ENCODE measurements around the gene ANKRD49. TPM values are rescaled to one million over a fixed set of nuclear protein-coding genes. Genes with fewer than 3 reads are reported as not detected.

Gene ANKRD49
- 10.4 and 15.8 TPM in 2 replicates for total RNA-seq (2012; rRNA removed)
- polyA plus RNA-seq (2012; rRNA removed) = 6.5 and 7.2 TPM in 2 replicates
- 1.1 TPM in 2 replicates for polyA plus RNA-seq (2012; cell fraction: cytosol; rRNA removed)
- 2.7 and 20.9 TPM in 2 replicates for polyA plus RNA-seq (2012; cell fraction: nucleus; rRNA removed; ENCODE audit: low replicate concordance)
- Bru-seq, nascent RNA = percentile 59 among the genes with signal in this experiment
- BruChase-seq, experiment 1, labeled RNA remaining after a 6-hour chase = percentile 35 among the genes with signal in this experiment
- BruChase-seq, experiment 2, labeled RNA remaining after a 2-hour chase = percentile 58 among the genes with signal in this experiment
- long read RNA-seq, partial matches to known transcripts = 0 of 8 reads
- long read RNA-seq, other reads (novel, unspliced or antisense) = 4 of 8 reads

- H4K8ac ChIP-seq (ENCODE audit: low read depth in 2 of 2, low read length in 2 of 2) = peak within 1 kb of the TSS; percentile 82 to 87
- H2BK5ac ChIP-seq (ENCODE audit: low read depth, low read length, poor library complexity, severe bottlenecking) = peak within 1 kb of the TSS; percentile 52
- H2AFZ ChIP-seq (replicated peaks; ENCODE audit: low read length, poor library complexity) = peak within 1 kb of the TSS; percentile 99
- peak within 1 kb of the TSS; percentile 87 for H3K23ac ChIP-seq (ENCODE audit: low read depth, low read length)
- ChIA-PET POLR2A (ENCODE audit: unreplicated experiment) (interaction anchor here (0.6 kb wide), 1 partner anchor 1744 kb away, joined by 4 read pairs; no protein-coding TSS in a partner anchor), CTCF (interaction anchor here (0.6 kb wide), 1 partner anchor 18 kb away, joined by 3 read pairs; no protein-coding TSS in a partner anchor)
- no peak within 1 kb of the TSS for H2AK5ac ChIP-seq (ENCODE audit: low read depth, low read length)
- no TSS peak for BruUV-seq (replicated peaks)
- no peaks in the 10 kb centered on the region for H3K9me1 ChIP-seq (ENCODE audit: insufficient read depth, low read length)
- DNase-seq = peak; percentile 98
- H3K9me3 ChIP-seq (ENCODE audit: control insufficient read depth, insufficient read depth, low read length) = no peaks in the 10 kb centered on the region
- H3K27me3 ChIP-seq (ENCODE audit: control insufficient read depth, insufficient read depth, low read length) = no peaks in the 10 kb centered on the region
- H3K56ac ChIP-seq (ENCODE audit: extremely low read depth, insufficient read depth, low read length) = peak within 1 kb of the TSS; percentile 89
- H4K5ac ChIP-seq (ENCODE audit: low read depth, low read length) = peak within 1 kb of the TSS; percentile 25
- H2BK20ac ChIP-seq (ENCODE audit: low read depth, low read length) = no peak within 1 kb of the TSS
- peak within 1 kb of the TSS; percentile 74 for H2AK9ac ChIP-seq (replicated peaks; ENCODE audit: low read depth, low read length, poor library complexity)
- H3K36me3 ChIP-seq (ENCODE audit: control insufficient read depth, insufficient read depth, low read length) = peaks cover 7% of the 10 kb centered on the region
- H3K4me2 ChIP-seq (ENCODE audit: low read depth, low read length) = peak within 1 kb of the TSS; percentile 84
- peaks cover 13 to 25% of the 10 kb centered on the region in 2 experiments; a peak in 3 of 4 replicates for H3K79me1 ChIP-seq (ENCODE audit: low read depth in 1 of 2, low read length in 2 of 2)
- no peaks in the 10 kb centered on the region for H3K4me1 ChIP-seq (ENCODE audit: control insufficient read depth, insufficient read depth, low read length)
- H4K91ac ChIP-seq (ENCODE audit: insufficient read depth, low read depth, low read length) = 0 out of 2 replicates have a peak within 1 kb of the TSS, but pooled peaks have one; percentile 38
- no peaks in the 10 kb centered on the region for H4K20me1 ChIP-seq (ENCODE audit: insufficient read depth, low read length)
- no peak within 1 kb of the TSS; the same call in 1 of the 2 replicates for H2BK120ac ChIP-seq (ENCODE audit: low read depth, low read length)
- no peak within 1 kb of the TSS for H2BK15ac ChIP-seq (ENCODE audit: low read depth, low read length)
- H3K27ac ChIP-seq (ENCODE audit: insufficient read depth, low read length) = peak within 1 kb of the TSS; percentile 60
- H3K9ac ChIP-seq (ENCODE audit: low read depth, low read length) = peak within 1 kb of the TSS; percentile 95
- intact Hi-C loops (cut with micrococcal nuclease) = loop anchor here (2.0 to 10.0 kb wide), 4 partner anchors 169 to 573 kb away; no protein-coding TSS in a partner anchor
- WGBS, 2 experiments (ENCODE audit: extremely low coverage in 2 of 2, insufficient read length in 1 of 2) = 0% methylated on average over 30 of the region's 55 CpGs; no CpG with 5 or more reads in 1 of the 2 experiments
- peak within 1 kb of the TSS; percentile 88 for H3K14ac ChIP-seq (replicated peaks; ENCODE audit: low read depth, low read length)
- H3K18ac ChIP-seq (ENCODE audit: low read depth, low read length) = no peak within 1 kb of the TSS
- peak within 1 kb of the TSS; percentile 77 for H3K4me3 ChIP-seq (ENCODE audit: insufficient read depth, low read depth, low read length)
- peak; percentile 100 for ATAC-seq (ENCODE audit: low read depth)
- dilution Hi-C loops (cut with HindIII; ENCODE audit: low sequenced_read_pairs, unreplicated experiment) = no loop called here
- H3K4ac ChIP-seq (ENCODE audit: low read depth, low read length) = peak within 1 kb of the TSS; percentile 84
- in situ Hi-C loops (cut with MboI; ENCODE audit: low sequenced_read_pairs) = no loop called here
- TF ChIP-seq MAZ (IDR thresholded peaks at IDR 0.05; ENCODE audit: borderline replicate concordance, low read depth, low read length) (no peak), SMC3 (IDR thresholded peaks at IDR 0.05; ENCODE audit: low read depth, low read length) (no peak), CHD1 (IDR thresholded peaks at IDR 0.05; ENCODE audit: low read depth, low read length) (no peak), CTCF (conservative IDR thresholded peaks at IDR 0.05; ENCODE audit: low read depth, low read length) (no peak), RCOR1 (IDR thresholded peaks at IDR 0.05; ENCODE audit: insufficient replicate concordance, low read length) (no peak), MAFK (IDR thresholded peaks at IDR 0.05; ENCODE audit: low read depth, low read length) (peak; percentile 15; the same call in 1 of the 2 replicates), NFE2L2 (IDR thresholded peaks at IDR 0.05; ENCODE audit: low read depth, low read length) (no peak), RAD21 (IDR thresholded peaks at IDR 0.05; ENCODE audit: low read length) (no peak), CEBPB (IDR thresholded peaks at IDR 0.05; ENCODE audit: low read depth, low read length) (no peak), ELK1 (IDR thresholded peaks at IDR 0.05; ENCODE audit: borderline replicate concordance, low read depth, low read length) (no peak), POLR2A (IDR thresholded peaks at IDR 0.05; ENCODE audit: low read depth, low read length) (peak; percentile 68; the same call in 1 of the 2 replicates), MXI1 (IDR thresholded peaks at IDR 0.05; ENCODE audit: borderline replicate concordance, low read depth, low read length) (peak; percentile 51; the same call in 1 of the 2 replicates), BHLHE40 (IDR thresholded peaks at IDR 0.05; ENCODE audit: low read depth, low read length) (no peak)
Observed at GRCh38 chr11:94493281-94494125, at the start of gene ANKRD49, which contains the start of gene MRE11. Gene ANKRD49, plus strand, starts transcription at chr11:94493984. Its CDS starts 2,710 bp downstream, at chr11:94496694. Gene MRE11, minus strand, starts transcription at chr11:94493844. Its CDS starts 1,043 bp downstream, at chr11:94492801.

Data from IMR-90 (cell line).